Upper lobe of left lung (tissue), 6 donors: ENCODE results near the gene RAD51C. TPM values are rescaled to one million over a fixed set of nuclear protein-coding genes. Genes with fewer than 3 reads are reported as not detected.
"Not testable (repeated sequence)": the region's sequence is repeated elsewhere in the genome, so short reads cannot be mapped to it uniquely, and the experiment has no call there.

Experiments
- ATAC-seq, 2 donors: fragments of 200-7000 bp; cut with Tn5 transposase; one replicate each; pipeline ENCODE4 v1.9.1; 2022; ENCODE audit warnings: mild to moderate bottlenecking in 2 of 2, moderate library complexity in 2 of 2; ENCODE audit not compliant: low FRiP score in 2 of 2
- DNase-seq, 2 donors: peaks; one replicate each; pipeline ENCODE4 v3.0.0-alpha.2; 2019 to 2020
- H3K27ac ChIP-seq, 4 donors: fragments of 200-600 bp; sonication (generic); one replicate each; pipeline ENCODE4 v1.5.1; 2016 to 2019
- H3K27me3 ChIP-seq, 4 donors: fragments of 200-600 bp; sonication (generic); one replicate each; pipeline ENCODE4 v1.5.1; 2017 to 2019
- H3K36me3 ChIP-seq, 4 donors: fragments of 200-600 bp; sonication (generic); one replicate each; pipeline ENCODE4 v1.5.1; 2016 to 2019
- H3K4me1 ChIP-seq, 4 donors: fragments of 200-600 bp; sonication (generic); one replicate each; pipeline ENCODE4 v1.5.1; 2018 to 2019
- H3K4me3 ChIP-seq, 4 donors: fragments of 200-600 bp; sonication (generic); one replicate each; pipeline ENCODE4 v1.5.1; 2017 to 2019; ENCODE audit warnings: mild to moderate bottlenecking in 2 of 4, moderate library complexity in 1 of 4
- H3K9me3 ChIP-seq, 4 donors: fragments of 200-600 bp; sonication (generic); one replicate each; pipeline ENCODE4 v1.5.1; 2018 to 2019
- EP300 ChIP-seq, 4 donors: sonication (generic); formaldehyde crosslinking; IDR thresholded peaks; one replicate each; pipeline ENCODE4 v1.5.1; 2017; ENCODE audit warnings: antibody characterized with exemption in 4 of 4, control low read depth in 2 of 4
- POLR2A ChIP-seq, 4 donors: fragments of 450-650 bp; IDR thresholded peaks; one replicate each; pipeline ENCODE4 v1.5.1; 2016 to 2017; ENCODE audit warnings: antibody characterized with exemption in 4 of 4, mild to moderate bottlenecking in 2 of 4
- POLR2AphosphoS5 ChIP-seq, 2 donors: sonication (generic); formaldehyde crosslinking; IDR thresholded peaks; one replicate each; pipeline ENCODE4 v1.5.1; 2017; ENCODE audit warnings: antibody characterized with exemption in 2 of 2
- WGBS, 2 donors: methylation state at CpG; one replicate each; pipeline ENCODE4 v1.1.5; 2017 to 2018; 5-methylcytosine and 5-hydroxymethylcytosine counted together
- total RNA-seq, 6 donors: library from RNA; depleted of rRNA in 4 of 6; stranded (reverse); fragments of >200 nt in 4 of 6; gene quantifications; one replicate each; pipeline versions ENCODE4 v1.1.0 to v1.2.1, GENCODE V29; 2016 to 2021
- TF ChIP-seq, protein P1 (sequence below), 6 experiments: fragments of 450-650 bp in 4 of 6; fragments of 200-600 bp in 2 of 6; sonication (generic) in 2 of 6; IDR thresholded peaks; one replicate each; pipeline ENCODE4 v1.5.1; 2016 to 2019; ENCODE audit warnings: antibody characterized with exemption in 6 of 6
- donor health status: DM: no; HTN: no; CAD: no; lungs with moderate emphysema.
- donor health status: DM: no; HTN: yes; CAD: no; lungs with severe emphysema.

RAD51C gene
- 10 to 100 TPM; 10.9 to 21.0 (median 15.9) TPM for total RNA-seq

DNA sequence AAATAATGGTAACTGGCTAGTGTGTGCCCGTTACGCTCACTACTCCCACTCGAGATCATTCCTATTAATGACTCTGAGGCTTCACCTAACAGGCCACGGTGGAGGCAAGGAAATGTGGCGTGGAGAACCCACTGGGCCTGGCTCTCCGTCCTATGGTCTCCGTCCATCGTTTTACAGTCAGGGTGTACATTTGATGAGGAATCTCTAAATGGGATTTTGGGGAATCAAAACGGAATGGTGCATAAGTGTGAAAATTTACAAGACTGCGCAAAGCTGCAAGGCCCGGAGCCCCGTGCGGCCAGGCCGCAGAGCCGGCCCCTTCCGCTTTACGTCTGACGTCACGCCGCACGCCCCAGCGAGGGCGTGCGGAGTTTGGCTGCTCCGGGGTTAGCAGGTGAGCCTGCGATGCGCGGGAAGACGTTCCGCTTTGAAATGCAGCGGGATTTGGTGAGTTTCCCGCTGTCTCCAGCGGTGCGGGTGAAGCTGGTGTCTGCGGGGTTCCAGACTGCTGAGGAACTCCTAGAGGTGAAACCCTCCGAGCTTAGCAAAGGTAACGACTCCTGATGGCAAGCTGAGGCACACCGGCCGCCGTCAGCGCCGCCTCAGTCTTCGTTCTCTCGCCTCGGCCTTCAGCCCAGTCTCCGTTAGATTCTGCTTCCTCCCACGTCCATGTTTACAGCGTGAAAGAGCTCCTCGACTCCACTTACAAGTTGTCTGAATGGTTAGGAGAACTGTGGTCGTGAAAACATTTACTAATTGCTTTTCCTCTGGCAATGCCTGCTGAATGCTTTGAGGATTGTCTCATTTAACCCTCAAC is at the start of gene RAD51C:
TSS of gene RAD51C (plus strand) at position 364 of the 817 bp plus-strand sequence. CDS start at position 406, 42 bp downstream.
- Histone ChIP-seq H3K9me3 (no peaks in the 10 kb centered on the region), H3K27ac (peak within 1 kb of the TSS; percentile 70 to 88 (median 82)), H3K36me3 (peaks cover 0 to 10% (median 0%) of the 10 kb centered on the region in 4 donors), H3K27me3 (no peaks in the 10 kb centered on the region), H3K4me3 (peak within 1 kb of the TSS; percentile 41 to 76 (median 72)), H3K4me1 (peaks cover 9 to 23% (median 14%) of the 10 kb centered on the region in 4 donors)
- TF ChIP-seq POLR2AphosphoS5 (IDR thresholded peaks at IDR 0.05) (peak; percentile 53 to 66), EP300 (IDR thresholded peaks at IDR 0.05) (no peak), POLR2A (IDR thresholded peaks at IDR 0.05) (peak in 1 of 4 donors; percentile 72)
- TF ChIP-seq, protein P1, sequence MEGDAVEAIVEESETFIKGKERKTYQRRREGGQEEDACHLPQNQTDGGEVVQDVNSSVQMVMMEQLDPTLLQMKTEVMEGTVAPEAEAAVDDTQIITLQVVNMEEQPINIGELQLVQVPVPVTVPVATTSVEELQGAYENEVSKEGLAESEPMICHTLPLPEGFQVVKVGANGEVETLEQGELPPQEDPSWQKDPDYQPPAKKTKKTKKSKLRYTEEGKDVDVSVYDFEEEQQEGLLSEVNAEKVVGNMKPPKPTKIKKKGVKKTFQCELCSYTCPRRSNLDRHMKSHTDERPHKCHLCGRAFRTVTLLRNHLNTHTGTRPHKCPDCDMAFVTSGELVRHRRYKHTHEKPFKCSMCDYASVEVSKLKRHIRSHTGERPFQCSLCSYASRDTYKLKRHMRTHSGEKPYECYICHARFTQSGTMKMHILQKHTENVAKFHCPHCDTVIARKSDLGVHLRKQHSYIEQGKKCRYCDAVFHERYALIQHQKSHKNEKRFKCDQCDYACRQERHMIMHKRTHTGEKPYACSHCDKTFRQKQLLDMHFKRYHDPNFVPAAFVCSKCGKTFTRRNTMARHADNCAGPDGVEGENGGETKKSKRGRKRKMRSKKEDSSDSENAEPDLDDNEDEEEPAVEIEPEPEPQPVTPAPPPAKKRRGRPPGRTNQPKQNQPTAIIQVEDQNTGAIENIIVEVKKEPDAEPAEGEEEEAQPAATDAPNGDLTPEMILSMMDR (IDR thresholded peaks at IDR 0.05): peak in 1 of 6 experiments; percentile 12
- ATAC-seq: peak; percentile 95 to 99
- DNase-seq: peak; percentile 82 to 97
- WGBS, 2 donors: 14 to 17% methylated on average over 43 to 47 of the region's 50 CpGs

DNA sequence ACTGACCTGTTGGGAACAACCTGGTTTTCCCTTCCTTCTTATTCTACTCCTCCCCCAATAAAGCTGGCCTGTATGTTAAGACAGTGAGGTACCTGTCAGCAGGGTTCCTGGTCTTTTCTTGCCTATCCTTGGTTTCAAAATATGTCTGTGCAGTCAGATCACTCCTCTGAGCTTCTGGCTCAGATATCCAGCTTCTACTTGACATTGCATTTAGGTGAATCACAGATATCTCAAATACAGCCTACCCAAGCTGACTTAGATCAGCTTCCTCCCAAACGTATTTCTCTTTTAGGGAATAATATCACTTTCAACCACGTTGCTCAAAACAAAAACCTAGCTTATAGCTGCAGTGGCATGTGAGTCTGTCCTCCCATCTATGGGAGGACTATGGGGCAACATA is 49.3 kb upstream of the RAD51C start:
- H3K36me3 ChIP-seq: no peaks in the 10 kb centered on the region
- H3K27ac ChIP-seq: no peak overlapping the region
- no peaks in the 10 kb centered on the region for H3K27me3 ChIP-seq
- 55 to 69% methylated on average over 2 of the region's 2 CpGs for WGBS, 2 donors
- TF ChIP-seq, protein P1 (IDR thresholded peaks at IDR 0.05): no peak
- TF ChIP-seq POLR2AphosphoS5 (IDR thresholded peaks at IDR 0.05): no peak
- no peak for TF ChIP-seq EP300 (IDR thresholded peaks at IDR 0.05)
- TF ChIP-seq POLR2A (IDR thresholded peaks at IDR 0.05): no peak
- DNase-seq: no peak
- no peak overlapping the region for H3K4me3 ChIP-seq
- H3K4me1 ChIP-seq: no peaks in the 10 kb centered on the region
- ATAC-seq: no peak
- H3K9me3 ChIP-seq: no peaks in the 10 kb centered on the region

DNA sequence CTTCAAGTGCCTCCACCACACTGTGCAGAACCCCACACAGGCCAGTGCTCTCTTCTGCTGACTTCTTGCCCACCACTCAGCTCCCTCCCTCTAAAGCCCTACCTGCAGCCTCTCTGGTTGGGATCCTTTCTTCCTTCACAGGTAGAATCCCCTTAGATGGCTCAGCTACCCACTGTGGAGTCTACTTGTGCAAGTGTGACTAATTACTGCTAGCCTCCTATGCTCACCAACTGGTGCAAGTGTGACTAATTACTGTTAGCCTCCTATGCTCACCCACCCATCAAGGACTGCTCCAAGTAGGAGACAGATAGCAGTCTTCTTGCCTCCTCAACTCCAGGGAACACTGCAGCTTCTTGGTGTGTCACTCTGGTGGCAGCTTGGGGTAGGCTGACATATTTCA is 44.2 kb upstream of the RAD51C start:
- TF ChIP-seq POLR2A (IDR thresholded peaks at IDR 0.05) (no peak), EP300 (IDR thresholded peaks at IDR 0.05) (no peak), POLR2AphosphoS5 (IDR thresholded peaks at IDR 0.05) (no peak)
- TF ChIP-seq, protein P1 (IDR thresholded peaks at IDR 0.05): no peak

DNA sequence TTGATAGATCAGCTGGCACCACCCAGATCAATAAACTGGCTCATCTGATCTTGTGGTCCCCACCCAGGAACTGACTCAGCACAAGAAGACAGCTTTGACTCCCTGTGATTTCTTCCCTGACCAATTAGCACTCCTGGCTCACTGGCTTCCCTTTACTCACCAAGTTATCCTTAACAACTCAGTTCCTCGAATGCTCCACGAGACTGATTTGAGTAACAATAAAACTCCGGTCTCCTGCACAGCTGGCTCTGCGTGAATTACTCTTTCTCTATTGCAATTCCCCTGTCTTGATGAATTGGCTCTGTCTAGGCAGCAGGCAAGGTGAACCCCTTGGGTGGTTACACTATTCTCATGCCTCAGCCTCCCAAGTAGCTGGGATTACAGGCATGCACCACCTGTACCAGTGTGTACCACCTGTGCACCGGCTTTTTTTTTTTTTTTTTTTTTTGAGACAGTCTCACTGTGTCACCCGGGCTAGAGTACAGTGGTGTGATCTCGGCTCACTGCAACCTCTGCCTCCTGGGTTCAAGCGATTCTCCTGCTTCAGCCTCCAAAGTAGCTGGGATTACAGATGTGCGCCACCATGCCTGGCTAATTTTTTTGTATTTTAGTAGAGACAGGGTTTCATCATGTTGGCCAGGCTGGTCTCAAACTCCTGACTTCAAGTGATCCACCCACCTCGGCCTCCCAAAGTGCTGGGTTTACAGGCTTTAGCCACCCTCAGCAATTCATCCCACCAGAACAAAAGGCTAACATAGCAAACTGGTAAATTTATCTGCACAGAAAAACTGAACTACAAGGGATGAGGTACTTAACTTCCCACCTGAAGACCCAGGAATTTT is 34.2 kb upstream of the RAD51C start:
- H3K27me3 ChIP-seq, H3K36me3 ChIP-seq, DNase-seq, H3K4me1 ChIP-seq, H3K9me3 ChIP-seq: not testable (repeated sequence)
- ATAC-seq: peak in 1 of 2 donors; percentile 3
- Histone ChIP-seq H3K27ac (peak overlapping the region; percentile 75 to 88 (median 83)), H3K4me3 (peak overlapping the region in 3 of 4 donors; percentile 35 to 57 (median 53))
- 74 to 82% methylated on average over 10 of the region's 10 CpGs for WGBS, 2 donors

More for the DNA sequence above, 44.2 kb upstream of the RAD51C start:
- no peaks in the 10 kb centered on the region for H3K4me1 ChIP-seq
- H3K27ac ChIP-seq: no peak overlapping the region
- H3K9me3 ChIP-seq: no peaks in the 10 kb centered on the region
- no peak overlapping the region for H3K4me3 ChIP-seq
- H3K36me3 ChIP-seq: no peaks in the 10 kb centered on the region
- ATAC-seq (no peak), DNase-seq (no peak)
- H3K27me3 ChIP-seq: no peaks in the 10 kb centered on the region
